Stomach (tissue), 9 donors: ENCODE measurements around the gene MRPL19. TPM values are rescaled to one million over a fixed set of nuclear protein-coding genes. Genes with fewer than 3 reads are reported as not detected.
"Not testable (repeated sequence)": the region's sequence is repeated elsewhere in the genome, so short reads cannot be mapped to it uniquely, and the experiment has no call there.

ENCODE experiments used
- DNase-seq, 2 donors: peaks; one replicate each; pipeline versions ENCODE4 v3.0.0 to v3.0.0-alpha.2; 2013 to 2019
- H3K27ac ChIP-seq, 5 donors: fragments of 200-600 bp in 4 of 5; sonication (generic) in 4 of 5; one replicate each; pipeline ENCODE4 v1.5.1; 2013 to 2019; ENCODE audit warnings: mild to moderate bottlenecking in 1 of 5, moderate library complexity in 1 of 5
- H3K27me3 ChIP-seq, 3 donors: fragments of 200-600 bp; sonication (generic); one replicate each; pipeline ENCODE4 v1.5.1; 2017 to 2019; ENCODE audit warnings: mixed run types in 1 of 3
- H3K36me3 ChIP-seq, 4 donors: fragments of 200-600 bp; sonication (generic); 1 replicate in 3 of 4; 2 replicates in 1 of 4; pipeline ENCODE4 v1.5.1; 2016 to 2019
- H3K4me1 ChIP-seq, 4 donors: fragments of 200-600 bp; sonication (generic); one replicate each; pipeline ENCODE4 v1.5.1; 2016 to 2019
- H3K4me3 ChIP-seq, 4 donors: fragments of 200-600 bp; sonication (generic) in 3 of 4; one replicate each; pipeline ENCODE4 v1.5.1; 2016 to 2019; ENCODE audit warnings: mild to moderate bottlenecking in 1 of 4
- H3K9me3 ChIP-seq, 4 donors: fragments of 200-600 bp; sonication (generic); one replicate each; pipeline ENCODE4 v1.5.1; 2016 to 2019
- EP300 ChIP-seq: sonication (generic); formaldehyde crosslinking; IDR thresholded peaks from one replicate; pipeline ENCODE4 v1.6.1; 2017; ENCODE audit warnings: antibody characterized with exemption
- POLR2A ChIP-seq, 4 donors: fragments of 450-650 bp; IDR thresholded peaks; one replicate each; pipeline ENCODE4 v1.6.1; 2016; ENCODE audit warnings: antibody characterized with exemption in 4 of 4, control low read depth in 2 of 4, mild to moderate bottlenecking in 1 of 4, moderate library complexity in 1 of 4
- POLR2AphosphoS5 ChIP-seq, 3 donors: sonication (generic); formaldehyde crosslinking; IDR thresholded peaks; one replicate each; pipeline ENCODE4 v1.6.1; 2016; ENCODE audit warnings: antibody characterized with exemption in 3 of 3
- WGBS, 5 donors: extraction: QIAGEN DNeasy Blood & Tissue Kit in 3 of 5; methylation state at CpG; one replicate each; pipeline versions ENCODE4 v1.1.5 to v1.1.7; 2013 to 2018; 5-methylcytosine and 5-hydroxymethylcytosine counted together
- intact Hi-C: fragments of 100-400 bp; cut with DNase I; formaldehyde crosslinking; loops from one replicate; pipeline ENCODE4 v1.15.1; 2023; ENCODE audit warnings: low total_unique reads
- polyA plus RNA-seq, 3 donors: library from polyadenylated mRNA; stranded (reverse); fragments of 200-250 nt; gene quantifications; one replicate each; pipeline ENCODE4 v1.2.3, GENCODE V29; 2013
- total RNA-seq, 5 donors: library from RNA; depleted of rRNA; stranded (reverse); fragments of >200 nt; gene quantifications; one replicate each; pipeline versions ENCODE4 v1.1.0 to v1.2.3, GENCODE V29; 2014 to 2016
- TF ChIP-seq, protein P1 (sequence below), 7 experiments: fragments of 450-650 bp in 4 of 7; fragments of 200-600 bp in 3 of 7; sonication (generic) in 3 of 7; IDR thresholded peaks; one replicate each; pipeline ENCODE4 v1.5.1; 2016 to 2019; ENCODE audit warnings: antibody characterized with exemption in 7 of 7, control low read depth in 2 of 7, mild to moderate bottlenecking in 1 of 7
- donor health status: healthy with polysubstance abuse.
- donor health status: Bipolar disorder and iron deficiency.
- donor health status: healthy.

The MRPL19 gene
- total and polyA plus RNA-seq, 8 donors, result 8.8 to 55.0 (median 29.9) TPM

DNA sequence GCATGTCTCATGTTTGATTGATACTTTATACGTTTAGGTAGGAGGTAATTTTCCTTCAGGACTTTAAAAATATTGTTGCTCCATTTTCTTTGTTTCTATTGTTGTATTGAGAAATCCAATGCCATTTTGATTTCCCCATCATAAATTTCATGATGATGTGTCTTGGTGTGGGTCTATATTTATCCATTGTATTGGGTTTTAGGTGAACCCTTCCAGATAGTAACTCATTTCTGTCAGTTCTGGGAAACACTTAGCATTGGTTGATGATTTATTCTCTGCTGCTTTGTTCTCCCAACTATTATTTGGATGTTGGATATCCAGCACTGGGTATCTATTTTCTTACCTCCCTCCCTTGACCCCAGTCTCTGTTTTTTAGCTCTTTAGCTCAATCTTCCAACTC, 10.0 kb downstream of the MRPL19 start:
- Histone ChIP-seq H3K27ac (no peak overlapping the region), H3K9me3 (peaks cover 0 to 10% (median 0%) of the 10 kb centered on the region in 4 donors), H3K4me1 (no peaks in the 10 kb centered on the region), H3K4me3 (no peak overlapping the region), H3K27me3 (no peaks in the 10 kb centered on the region), H3K36me3 (peaks cover 29 to 98% (median 94%) of the 10 kb centered on the region in 4 donors)
- 88 to 97% (median 93%) methylated on average over 1 of the region's 1 CpG for WGBS, 5 donors
- intact Hi-C loops, result no loop called here
- TF ChIP-seq POLR2A (IDR thresholded peaks at IDR 0.05), result no peak
- TF ChIP-seq EP300, result no peak
- no peak for TF ChIP-seq POLR2AphosphoS5 (IDR thresholded peaks at IDR 0.05)
- TF ChIP-seq, protein P1, sequence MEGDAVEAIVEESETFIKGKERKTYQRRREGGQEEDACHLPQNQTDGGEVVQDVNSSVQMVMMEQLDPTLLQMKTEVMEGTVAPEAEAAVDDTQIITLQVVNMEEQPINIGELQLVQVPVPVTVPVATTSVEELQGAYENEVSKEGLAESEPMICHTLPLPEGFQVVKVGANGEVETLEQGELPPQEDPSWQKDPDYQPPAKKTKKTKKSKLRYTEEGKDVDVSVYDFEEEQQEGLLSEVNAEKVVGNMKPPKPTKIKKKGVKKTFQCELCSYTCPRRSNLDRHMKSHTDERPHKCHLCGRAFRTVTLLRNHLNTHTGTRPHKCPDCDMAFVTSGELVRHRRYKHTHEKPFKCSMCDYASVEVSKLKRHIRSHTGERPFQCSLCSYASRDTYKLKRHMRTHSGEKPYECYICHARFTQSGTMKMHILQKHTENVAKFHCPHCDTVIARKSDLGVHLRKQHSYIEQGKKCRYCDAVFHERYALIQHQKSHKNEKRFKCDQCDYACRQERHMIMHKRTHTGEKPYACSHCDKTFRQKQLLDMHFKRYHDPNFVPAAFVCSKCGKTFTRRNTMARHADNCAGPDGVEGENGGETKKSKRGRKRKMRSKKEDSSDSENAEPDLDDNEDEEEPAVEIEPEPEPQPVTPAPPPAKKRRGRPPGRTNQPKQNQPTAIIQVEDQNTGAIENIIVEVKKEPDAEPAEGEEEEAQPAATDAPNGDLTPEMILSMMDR (IDR thresholded peaks at IDR 0.05), result no peak
- DNase-seq, result no peak

DNA sequence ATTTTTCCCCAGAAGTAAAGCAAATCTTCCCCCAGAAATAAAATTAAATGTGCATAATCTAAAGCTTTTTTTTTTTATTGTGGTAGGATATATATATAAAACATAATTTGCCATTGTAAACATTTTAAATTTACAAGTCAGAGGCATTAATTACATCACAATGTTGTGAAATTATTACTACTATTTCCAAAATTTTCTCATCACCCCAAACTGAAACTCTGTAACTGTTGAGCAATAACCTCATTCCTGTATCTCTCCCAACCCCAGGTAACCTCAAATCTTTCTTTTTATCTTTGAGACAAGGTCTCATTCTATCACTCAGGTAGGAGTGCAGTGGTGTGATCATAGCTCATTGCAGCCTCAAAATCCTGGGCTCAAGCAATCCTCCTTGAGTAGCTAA, 11.2 kb downstream of the MRPL19 start:
- no peak overlapping the region for H3K4me3 ChIP-seq
- no peak overlapping the region for H3K27ac ChIP-seq
- peaks cover 0 to 10% (median 0%) of the 10 kb centered on the region in 4 donors for H3K9me3 ChIP-seq
- no peaks in the 10 kb centered on the region for H3K4me1 ChIP-seq
- peaks cover 22 to 97% (median 92%) of the 10 kb centered on the region in 4 donors for H3K36me3 ChIP-seq
- H3K27me3 ChIP-seq, result no peaks in the 10 kb centered on the region
- no peak for DNase-seq
- intact Hi-C loops, result no loop called here
- no peak for TF ChIP-seq EP300
- no peak for TF ChIP-seq POLR2A (IDR thresholded peaks at IDR 0.05)
- TF ChIP-seq, protein P1 (IDR thresholded peaks at IDR 0.05), result no peak
- TF ChIP-seq POLR2AphosphoS5 (IDR thresholded peaks at IDR 0.05), result no peak

DNA sequence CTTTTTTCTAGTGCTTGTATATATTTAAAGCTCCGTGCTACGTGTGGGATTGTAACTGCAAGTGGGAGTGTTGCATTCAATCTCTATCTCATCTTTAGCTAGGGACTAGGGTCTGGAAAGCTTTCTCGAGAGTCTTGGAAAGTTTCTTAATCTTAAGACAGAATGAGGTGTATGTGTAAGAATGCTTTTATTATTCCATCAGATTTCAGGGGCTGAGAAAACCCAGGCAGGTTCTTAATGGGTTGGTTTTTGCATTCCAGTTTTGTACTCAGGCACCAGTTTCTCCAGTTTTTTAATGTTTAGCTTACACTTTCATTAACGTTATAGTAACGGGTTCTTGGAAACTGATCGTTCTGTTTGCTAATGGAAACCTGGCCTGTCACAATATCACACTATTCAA, 20.3 kb downstream of the MRPL19 start:
- H3K9me3 ChIP-seq, result no peaks in the 10 kb centered on the region
- H3K36me3 ChIP-seq, result peaks cover 0 to 70% (median 56%) of the 10 kb centered on the region in 4 donors

DNA sequence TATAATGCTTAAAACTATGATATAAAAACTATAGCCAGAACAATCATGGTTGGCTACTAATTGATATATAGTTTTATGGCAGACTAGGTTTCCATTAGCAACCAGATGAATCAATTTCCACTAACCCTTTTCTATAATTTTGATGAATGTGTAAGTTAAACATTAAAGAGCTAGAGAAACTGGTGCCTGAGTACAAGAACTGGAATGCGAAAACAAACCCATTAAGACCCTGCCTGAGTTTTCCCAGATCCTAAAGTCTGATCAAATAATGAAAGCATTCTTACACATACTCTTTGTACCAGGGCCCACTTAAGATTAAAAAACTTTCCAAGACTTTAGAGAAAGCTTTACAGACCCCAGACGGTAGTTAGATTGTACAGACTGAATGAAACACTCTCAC, 21.3 kb downstream of the MRPL19 start:
- intact Hi-C loops, result no loop called here
- Histone ChIP-seq H3K9me3 (no peaks in the 10 kb centered on the region), H3K27ac (no peak overlapping the region), H3K4me1 (no peaks in the 10 kb centered on the region), H3K27me3 (no peaks in the 10 kb centered on the region), H3K4me3 (no peak overlapping the region), H3K36me3 (peaks cover 0 to 67% (median 56%) of the 10 kb centered on the region in 4 donors)
- TF ChIP-seq POLR2A (IDR thresholded peaks at IDR 0.05), result no peak
- TF ChIP-seq POLR2AphosphoS5 (IDR thresholded peaks at IDR 0.05), result no peak
- no peak for TF ChIP-seq EP300
- TF ChIP-seq, protein P1 (IDR thresholded peaks at IDR 0.05), result no peak
- peak in 1 of 2 donors; percentile 20 for DNase-seq
- WGBS, 5 donors, result 74 to 96% (median 83%) methylated on average over 2 of the region's 2 CpGs

More for the DNA sequence above, 20.3 kb downstream of the MRPL19 start:
- no peaks in the 10 kb centered on the region for H3K27me3 ChIP-seq
- WGBS, 5 donors, result 67 to 78% (median 76%) methylated on average over 6 of the region's 6 CpGs
- no peak overlapping the region for H3K27ac ChIP-seq
- intact Hi-C loops, result no loop called here
- DNase-seq, result peak in 1 of 2 donors; percentile 21
- no peak overlapping the region for H3K4me3 ChIP-seq
- no peak for TF ChIP-seq POLR2AphosphoS5 (IDR thresholded peaks at IDR 0.05)
- TF ChIP-seq, protein P1 (IDR thresholded peaks at IDR 0.05), result no peak
- no peak for TF ChIP-seq POLR2A (IDR thresholded peaks at IDR 0.05)
- no peak for TF ChIP-seq EP300
- no peaks in the 10 kb centered on the region for H3K4me1 ChIP-seq

DNA sequence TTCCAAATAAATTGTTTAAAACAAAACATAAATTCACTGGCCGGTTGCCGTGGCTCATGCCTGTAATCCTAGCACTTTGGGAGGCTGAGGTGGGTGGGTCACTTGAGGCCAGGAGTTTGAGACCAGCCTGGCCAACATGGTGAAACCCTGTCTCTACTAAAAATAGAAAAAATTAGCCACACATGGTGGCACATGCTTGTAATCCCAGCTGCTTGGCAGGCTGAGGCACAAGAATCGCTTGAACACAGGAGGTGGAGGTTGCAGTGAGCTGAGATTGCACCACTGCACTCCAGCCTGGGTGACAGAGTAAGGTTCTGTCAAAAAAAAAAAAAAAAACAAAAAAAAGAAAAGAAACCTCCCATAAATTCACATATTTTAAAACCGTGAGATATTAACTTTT, 28.8 kb downstream of the MRPL19 start:
- DNase-seq, H3K9me3 ChIP-seq, intact Hi-C loops, H3K27ac ChIP-seq, H3K4me3 ChIP-seq, H3K4me1 ChIP-seq, H3K27me3 ChIP-seq: not testable (repeated sequence)
- H3K36me3 ChIP-seq, result peaks cover 0 to 43% (median 41%) of the 10 kb centered on the region in 4 donors
- 82 to 92% (median 87%) methylated on average over 4 of the region's 4 CpGs for WGBS, 5 donors
